GM21786 (cell line): ENCODE results near the gene TSEN54.
A peak's percentile ranks its signal among the peaks of the same experiment; 100 is the strongest.

ENCODE experiments used
- ATAC-seq: cut with Tn5 transposase; IDR thresholded peaks from one replicate; pipeline ENCODE4 v1.9.1; 2021; ENCODE audit not compliant: unreplicated experiment

TSEN54 gene

DNA sequence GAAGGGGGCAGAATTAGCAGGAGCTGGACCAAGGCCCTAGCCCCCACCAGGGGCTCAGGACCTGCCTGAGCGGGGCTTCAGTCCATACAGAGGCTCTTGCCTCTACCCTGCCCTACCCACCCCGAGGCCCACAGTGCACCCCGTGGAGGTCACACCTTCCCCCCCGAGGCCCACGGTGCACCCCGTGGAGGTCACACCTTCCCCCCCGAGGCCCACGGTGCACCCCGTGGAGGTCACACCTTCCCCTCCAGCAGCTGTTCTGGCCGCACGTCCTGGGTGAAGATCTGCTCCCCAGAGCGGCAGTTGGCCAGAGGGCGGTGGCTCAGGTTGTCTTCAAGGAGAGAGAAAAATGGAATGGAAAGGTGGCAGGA, 12.4 kb upstream of the TSEN54 start:
- ATAC-seq: no peak

DNA sequence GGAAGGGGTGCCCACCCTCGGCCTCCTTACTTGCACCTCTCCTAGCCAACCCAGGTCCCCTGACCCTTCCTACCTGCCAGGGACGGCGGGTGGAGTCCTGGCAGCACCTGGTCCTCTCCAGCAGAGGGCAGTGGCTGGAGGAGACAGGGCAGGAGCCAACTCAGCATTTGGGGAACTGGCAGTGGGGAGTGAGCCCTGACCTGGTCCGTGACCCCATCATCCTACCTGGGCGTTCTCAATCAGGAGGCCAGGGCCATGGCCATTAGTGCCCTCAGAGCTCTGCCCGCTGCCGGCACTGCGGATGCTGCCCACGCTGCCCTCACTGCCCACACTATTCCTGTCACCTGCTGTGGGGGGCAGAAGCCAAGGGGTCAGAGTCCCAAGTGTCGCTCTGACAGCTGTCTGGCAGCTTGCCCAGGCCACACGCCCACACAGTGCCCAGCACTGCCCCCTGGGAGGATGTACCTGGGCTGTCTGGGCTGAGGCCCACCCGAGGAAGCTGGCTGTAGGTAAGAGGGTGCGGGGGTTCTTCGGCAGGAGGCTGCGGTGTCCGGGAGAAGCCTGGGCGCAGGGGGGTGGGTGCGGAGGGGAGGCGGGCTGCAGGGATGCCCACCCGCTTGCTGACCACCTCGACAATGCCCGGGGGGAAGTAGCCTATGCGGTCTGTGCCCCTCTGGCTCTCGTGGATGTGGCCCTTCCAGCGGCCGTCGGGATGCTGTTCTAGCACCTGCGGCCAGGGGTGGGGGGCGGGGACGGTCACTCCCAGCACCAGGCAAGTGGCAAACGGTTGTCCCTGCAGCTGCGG, 11.8 kb upstream of the TSEN54 start:
- no peak for ATAC-seq

DNA sequence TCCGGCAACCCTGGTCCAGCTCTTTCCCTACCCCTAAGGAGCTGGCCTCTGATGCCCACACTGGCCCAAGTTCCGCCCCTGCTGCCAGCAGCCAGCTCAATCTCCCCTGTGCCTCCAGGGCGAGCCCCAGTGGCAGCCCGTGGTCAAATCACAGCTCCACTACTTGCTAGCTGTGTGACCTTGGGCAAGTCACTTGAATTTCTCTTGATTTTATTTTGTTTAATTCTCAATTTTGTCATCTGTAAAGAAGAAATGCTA, 11.2 kb upstream of the TSEN54 start:
- ATAC-seq: no peak

DNA sequence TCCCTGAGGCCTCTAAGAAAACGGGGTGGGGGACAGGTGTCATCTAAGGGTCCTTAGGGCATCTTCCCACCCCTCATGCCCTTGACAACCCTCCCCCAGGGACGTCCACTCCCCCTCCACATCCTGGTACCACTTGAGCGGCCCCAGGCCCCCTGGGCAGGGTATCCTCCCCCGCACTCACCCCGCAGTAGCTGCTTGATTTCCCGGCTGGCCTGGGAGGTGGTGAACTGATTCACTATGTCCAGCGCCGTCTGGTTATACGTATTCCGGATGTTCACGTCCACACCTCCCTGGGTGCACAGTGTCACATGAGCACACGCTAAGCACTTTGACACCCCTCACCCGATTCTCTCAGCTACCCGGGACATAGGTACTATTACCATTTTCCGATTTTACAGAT, 10.7 kb upstream of the TSEN54 start:
- no peak for ATAC-seq

DNA sequence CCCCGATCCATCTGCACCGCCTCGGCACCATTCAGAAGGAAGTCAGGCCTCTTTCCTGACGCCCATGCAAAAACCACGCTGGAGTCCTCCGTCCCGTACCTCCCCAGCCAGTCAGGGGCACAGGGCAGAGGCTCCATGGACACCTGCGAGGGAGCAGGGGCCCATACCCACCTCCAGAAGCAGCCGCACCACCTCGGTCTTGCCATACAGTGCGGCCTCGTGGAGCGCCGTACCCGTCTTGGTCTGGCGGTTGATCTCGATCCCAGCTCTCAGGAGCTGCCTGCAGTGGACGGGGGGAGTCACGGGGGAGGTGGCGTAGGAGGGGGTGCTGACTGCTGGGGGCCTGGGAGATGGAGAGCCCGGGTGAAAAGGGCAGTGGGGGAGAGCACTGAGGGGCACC, 10.2 kb upstream of the TSEN54 start:
- no peak for ATAC-seq

DNA sequence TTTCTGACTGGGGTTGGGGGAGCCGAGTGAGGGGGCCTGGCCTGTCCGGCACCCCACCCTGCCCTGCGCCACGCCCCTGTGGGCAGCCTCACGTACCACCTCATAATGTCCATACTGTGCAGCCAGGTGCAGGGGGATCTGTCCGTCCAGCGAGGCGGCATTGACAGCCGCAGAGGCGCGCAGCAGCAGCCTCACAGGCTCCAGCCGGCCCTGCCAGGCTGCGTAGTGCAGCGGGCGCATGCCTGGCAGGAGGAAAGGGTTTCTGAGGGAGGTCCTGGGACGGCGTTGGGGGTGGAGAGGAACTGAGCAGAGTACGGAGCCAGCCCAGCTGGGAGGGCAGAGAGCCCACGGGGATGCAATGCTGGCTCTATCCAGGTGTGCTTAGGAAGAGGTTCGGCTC, 9.4 kb upstream of the TSEN54 start:
- no peak for ATAC-seq

DNA sequence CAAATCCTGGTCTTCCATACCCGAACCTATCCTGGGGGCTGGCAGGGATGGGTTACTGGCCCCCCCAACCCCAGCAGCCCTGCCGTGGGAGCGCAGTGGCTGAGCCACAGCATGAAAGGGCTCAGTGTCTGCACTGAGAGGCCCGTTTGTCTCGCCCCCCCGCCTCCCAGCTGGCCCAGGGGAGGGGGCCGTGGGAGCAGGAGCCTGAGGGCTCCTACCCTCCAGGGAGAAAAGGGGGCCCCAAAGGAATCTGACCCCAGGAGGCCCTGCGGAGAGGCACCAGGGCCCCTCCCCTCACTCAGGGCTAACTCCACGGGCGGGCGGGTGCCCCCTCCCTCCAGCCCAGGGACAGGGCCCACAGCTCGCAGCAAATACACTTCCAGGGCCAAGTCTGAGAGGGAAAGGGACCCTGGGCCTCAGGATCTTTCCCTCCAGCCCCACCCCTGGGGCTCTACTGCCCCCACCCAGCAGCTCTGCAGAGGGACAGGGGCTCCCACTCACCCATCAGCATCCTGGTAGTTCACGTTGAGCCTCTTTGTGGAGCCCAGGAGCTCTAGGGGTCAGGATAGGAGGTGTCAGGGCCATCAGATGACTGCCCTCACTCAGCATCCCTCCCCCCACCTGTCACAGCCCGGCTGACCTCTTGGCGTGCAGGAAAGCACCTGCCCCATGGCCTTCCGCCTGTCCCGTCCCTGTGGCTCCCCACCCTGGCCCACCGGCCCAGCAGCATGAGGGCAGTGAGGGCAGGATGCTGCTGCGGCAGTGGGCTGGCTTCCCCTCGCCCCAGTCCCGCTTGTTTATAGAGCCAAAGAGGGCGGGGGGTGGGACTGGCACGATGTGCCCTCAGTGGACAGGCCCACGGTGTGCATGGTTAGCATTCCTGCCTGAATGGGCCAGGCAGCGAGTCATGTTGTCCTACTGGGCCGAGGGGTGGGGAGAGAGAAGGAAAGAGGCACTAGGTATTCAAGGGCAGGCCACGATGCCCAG, 8.3 kb upstream of the TSEN54 start:
- ATAC-seq: no peak

DNA sequence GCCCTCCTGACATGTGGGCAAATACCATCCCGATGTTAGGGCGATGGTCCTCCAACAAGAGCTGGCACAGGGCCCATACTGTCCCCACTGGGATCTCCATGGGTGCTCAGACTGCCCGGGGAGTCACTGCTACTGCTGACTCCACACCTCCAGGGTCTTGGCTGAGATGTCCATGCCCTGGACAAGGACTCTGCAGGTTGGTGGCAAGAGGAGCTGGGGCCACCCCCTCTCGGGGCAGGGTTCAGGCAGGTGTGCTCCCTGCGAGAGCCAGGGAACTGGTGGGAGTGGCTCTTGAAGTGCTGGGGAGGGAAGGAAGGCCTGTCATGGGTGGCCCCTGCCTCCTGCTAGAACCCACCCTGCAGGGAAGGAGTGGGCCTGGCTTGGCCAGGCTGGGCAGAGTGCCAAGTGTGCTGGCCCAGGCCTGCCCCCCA, 7.4 kb upstream of the TSEN54 start:
- no peak for ATAC-seq

DNA sequence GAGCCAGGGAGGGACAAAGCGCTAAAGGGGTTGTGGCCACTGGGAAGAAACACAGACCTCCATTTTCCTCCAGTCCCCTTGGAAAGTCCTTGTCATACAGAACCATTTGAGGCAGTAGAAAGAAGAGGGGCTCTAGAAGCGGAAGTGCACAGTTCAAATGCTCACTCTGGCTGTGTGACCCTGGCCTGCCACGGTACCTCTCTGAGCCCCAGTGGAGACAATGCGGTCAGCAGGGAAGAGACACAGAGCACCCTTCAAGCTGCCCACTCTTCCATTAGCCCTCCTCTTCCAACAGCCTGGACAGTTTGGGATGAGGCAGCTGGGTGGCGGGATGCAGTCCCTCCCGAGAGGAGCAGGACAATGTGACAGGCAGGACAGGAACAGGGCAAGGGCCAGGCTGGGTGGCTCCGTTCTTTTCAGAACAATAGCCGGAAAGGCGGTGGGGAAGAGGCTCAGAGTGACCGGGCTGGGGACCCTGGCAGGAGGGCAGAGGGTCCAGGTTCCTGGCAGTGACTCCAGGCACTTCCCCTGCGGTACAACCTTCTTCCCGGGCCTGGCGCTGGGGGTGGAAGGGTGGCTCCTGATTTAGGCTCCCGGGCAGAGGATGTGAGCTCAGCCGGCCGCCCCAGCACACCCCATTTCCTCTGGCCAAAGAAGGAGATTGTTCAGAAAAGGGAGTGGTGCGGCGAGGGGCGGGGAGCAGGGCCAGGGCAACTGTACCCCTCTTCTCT, 6.6 kb upstream of the TSEN54 start:
- no peak for ATAC-seq

DNA sequence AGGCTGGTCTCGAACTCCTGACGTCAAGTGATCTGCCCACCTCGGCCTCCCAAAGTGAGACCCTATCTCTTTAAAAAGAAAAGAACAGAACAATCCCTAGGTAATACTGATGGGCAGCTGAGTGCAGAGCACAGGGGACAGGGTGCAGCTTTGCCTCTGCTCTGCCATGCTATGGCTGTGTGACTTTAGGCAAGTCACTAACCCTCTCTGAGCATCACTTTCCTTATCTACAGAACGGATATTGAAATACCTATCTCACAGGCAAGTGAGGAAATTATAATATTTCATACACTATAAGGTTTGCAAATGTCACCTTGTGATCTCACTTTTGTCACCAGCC, 5.1 kb upstream of the TSEN54 start:
- no peak for ATAC-seq

DNA sequence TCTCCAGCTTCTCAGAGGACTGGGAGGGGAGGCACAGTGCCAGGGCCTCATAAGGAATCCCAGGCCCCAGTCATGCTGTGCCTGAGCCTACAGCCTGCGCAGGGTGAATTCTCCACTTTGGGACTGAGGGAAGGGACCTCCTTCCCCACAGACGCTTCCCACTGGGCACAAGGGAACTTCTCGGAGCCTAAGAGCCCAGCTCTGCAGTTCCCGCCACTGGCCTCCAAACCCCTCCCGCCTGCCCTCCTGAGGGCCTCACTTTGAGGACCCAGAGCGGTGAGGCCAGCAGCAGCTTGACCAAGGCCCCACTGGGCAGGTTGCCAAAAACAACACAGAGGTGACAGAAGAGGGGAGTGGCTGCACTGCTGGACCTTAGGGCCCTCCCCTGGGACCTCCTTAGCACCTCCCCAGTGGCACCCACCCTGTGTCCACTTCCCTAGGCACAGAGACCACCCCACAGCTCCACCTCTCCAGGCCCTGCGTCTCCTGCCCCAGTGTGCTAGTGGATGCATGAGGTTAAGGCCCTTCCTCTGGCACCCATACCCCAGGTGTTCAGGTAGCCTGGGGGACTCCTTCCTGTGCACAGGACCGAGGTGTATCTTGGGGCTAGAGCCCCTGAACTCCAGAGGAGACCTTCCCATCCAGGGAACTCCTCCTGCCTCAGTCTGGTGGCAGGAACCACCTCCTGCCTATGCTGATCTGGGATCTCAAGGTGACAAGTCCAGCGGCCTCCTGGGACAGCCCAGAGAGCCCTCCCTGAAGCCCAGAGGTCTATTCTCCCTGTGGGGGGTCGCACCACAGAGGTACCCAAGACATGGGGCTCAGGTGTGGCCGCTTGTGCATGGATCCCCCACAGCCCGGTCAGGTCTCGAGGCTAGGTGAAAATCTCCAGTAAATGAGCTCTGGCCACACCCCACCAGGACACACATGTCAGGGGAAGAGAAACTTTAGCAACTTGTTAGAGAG, 4.4 kb upstream of the TSEN54 start:
- ATAC-seq: no peak

DNA sequence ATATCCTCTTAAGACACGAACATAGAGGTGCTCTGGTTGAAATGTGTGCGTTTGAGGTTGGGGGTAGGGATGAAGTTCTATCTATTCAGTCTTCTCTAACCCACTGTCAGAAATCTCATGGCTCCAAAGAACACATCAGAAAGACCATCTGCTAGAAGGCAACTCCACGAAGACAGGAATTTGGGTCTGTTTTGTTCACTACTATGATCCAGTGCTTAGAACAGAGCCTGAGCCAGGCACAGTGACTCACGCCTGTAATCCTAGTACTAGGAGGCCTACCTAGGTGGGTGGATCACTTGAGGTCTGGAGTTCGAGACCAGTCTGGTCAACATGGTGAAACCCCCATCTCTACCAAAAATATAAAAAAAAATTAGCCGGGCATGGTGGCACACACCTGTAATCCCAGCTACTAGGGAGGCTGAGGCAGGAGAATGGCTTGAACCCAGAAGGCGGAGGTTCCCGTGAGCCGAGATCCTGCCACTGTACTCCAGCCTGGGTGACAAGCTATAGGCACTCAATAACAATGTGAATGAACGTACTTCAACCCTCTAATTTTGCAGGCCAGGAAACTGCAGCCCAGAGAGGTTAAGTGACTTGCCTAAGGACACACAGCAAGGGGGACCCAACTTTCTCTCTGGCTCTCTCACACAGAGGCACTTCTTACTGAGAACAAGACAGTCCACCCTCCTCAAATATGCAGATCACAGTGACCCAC, 3.2 kb upstream of the TSEN54 start:
- ATAC-seq: no peak

DNA sequence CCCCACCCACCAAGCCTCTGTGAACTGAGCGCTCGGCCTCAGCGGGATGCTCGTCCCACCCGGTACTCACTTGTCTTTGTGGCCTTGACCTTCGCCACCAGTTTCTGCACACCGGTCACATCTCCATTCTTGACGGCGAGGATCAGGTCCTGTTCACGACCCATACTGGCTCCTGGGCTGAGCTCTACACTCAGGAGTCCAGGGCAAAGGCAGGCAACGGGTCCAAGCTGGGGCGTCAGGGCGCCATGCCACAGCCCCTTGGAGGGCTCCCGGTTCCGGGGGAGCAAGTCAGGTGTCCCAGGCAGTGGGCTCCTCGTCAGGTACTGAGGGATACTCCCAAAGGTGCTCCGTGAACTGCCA, 2.7 kb upstream of the TSEN54 start:
- no peak for ATAC-seq

DNA sequence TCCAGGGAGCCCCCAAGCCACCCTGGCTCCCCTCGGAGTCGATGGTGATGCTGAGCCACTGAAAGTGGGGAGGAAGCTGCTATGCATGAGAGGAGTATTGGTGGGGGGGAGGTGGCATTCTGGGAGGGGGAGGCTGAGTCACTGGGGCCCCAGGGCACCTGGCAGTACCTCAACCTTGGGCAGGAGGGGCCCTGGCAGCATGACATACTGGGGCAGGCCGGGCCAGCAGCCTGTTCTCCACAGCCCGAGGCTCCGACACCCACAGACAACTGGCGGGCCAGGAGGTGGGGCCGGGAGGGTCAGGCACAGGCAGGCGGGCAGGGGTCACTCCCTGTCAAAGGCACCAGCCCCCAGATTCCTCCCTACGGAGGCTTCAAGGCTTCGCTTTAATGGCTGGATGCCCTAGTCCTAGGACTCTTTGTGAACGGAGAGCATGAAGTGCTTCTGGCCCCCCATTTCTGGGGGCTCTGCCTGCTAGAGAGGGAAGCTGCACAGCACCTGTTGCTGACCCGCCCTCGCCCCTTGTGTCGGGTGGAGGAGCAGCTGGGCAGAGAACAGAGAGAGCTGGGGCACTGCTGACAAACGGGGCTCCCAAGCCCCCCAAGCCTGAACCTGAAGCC, 1.9 kb upstream of the TSEN54 start:
- no peak for ATAC-seq

DNA sequence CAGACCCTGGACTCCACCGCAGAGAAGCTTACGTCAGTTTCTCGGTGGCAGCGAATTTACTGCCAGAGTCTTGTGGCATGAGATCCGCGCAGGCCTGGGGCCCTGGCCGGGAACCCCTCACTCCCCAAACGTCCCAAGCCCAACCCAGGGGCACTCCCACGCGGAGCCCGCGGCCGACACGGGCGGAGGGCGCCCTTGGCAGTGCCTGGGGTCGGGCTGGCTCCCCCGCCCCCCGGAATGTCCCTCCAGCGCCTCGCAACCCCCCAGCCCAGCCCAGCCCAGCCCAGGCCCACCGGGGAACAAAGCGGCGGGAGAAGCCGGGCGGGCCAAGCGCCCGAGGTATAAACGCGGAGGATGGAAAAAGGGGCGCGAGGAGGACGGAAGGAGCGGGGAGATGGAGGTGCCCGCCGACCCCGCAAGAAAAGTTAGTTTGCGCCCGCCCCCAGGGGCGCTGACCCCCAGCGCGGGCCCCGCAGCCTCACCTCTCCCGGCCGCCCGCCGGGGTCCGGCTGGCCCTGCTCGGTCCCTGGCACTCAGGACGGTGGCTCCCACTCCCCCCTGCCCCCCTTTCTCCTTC, 1.3 kb upstream of the TSEN54 start:
- no peak for ATAC-seq

DNA sequence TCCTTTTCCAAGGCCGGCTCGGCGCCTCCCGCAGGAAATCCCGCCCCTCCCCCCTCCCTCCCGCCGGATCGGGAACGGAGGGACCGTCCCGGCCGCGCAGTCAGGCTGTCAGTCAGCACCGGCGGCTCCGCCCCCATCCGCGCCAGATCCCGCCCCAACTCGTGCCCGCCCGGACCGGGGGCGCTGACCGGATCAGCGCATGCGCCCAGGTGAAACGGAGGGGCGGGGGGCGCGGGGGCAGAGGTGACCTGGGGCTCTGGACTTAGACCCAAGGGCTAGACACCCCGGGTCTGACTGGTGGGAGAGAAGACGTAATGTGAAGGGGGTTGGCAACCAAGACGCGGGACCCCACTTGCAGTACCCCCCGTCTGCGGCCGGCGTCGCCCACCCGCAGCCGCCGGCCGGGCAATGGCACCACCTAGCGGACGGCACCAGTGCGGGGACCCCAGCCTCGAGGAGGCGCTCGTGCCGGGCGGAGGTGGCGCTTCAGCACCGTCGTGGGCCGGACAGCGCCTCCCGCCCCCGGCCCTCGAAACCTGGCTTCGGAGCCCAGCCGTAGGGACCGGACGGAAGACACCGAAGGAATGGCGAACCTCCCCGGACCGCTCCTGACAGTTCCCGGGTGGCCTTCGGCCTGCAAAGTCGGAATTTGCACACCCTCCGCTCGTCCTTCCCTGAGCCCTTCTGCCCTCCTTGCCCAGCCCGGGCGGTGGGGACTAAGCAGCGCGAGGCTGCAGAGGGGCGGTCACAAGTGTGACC, 653 bp upstream of the TSEN54 start, which contains the start of gene CASKIN2:
CASKIN2 (minus strand) TSS at position 42 of the 759 bp plus-strand sequence. CDS start 1,733 bp downstream, outside the sequence.
- ATAC-seq: peak; percentile 36

DNA sequence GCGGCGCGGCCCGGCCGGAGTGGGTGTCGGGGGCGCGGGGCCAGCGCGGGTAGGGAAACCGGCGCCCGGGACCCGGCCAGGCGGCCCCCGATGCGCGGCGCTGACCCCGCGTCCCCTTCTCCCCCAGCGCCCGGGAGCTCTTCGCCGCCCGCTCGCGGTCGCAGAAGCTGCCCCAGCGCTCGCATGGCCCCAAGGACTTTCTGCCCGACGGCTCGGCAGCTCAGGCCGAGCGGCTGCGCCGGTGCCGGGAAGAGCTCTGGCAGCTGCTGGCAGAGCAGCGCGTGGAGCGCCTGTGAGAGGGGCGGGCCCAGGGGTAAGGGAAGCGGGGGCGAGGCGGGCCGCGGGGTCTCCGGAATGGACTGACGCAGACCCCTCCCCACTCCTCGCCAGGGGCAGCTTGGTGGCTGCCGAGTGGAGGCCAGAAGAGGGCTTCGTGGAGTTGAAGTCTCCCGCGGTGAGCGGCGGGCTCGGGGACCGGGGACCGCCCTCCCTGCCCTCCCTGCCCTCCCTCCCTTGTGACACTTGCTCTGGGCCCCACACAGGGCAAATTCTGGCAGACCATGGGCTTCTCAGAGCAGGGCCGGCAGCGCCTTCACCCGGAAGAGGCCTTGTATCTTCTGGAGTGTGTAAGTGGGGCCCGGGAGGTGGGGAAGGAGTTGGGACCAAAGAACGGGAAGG, 430 bp downstream of the TSEN54 start:
- ATAC-seq: peak; percentile 15

DNA sequence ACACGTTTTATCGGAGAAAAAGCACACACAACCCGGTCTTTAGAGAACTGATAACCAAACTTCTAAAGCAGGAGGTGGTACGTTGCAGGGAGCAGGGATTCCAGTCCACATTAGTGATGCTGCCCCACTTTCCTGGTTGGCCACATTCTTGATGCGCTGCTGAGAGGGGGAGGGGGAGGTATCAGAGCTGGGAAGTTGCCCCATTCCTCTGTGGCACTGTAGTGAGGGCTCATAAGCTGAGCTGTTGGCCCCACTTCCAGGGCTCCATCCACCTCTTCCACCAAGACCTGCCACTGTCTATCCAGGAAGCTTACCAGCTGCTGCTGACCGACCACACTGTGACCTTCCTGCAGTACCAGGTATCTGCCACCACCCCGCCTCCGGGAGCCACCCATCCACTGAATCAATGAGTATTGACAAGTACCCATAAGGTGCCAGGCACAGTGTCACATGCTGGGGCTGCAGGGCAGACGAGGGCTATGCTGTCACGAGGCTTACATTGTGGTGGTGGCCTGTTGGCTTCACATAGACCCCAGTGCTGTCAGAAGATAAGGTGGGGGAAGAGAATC, 1.1 kb downstream of the TSEN54 start:
- ATAC-seq: no peak
